SU-DHL-6 (cell line): ENCODE results near the gene ENTPD8.

Experiments used
- H2AFZ ChIP-seq: fragments of 200-600 bp; sonication (generic); 2 replicates; pipeline ENCODE4 v1.6.1; 2014; ENCODE audit warnings: low read depth, mild to moderate bottlenecking, moderate library complexity, mixed read lengths, antibody characterized with exemption, low read length; ENCODE audit not compliant: severe bottlenecking
- H3F3A ChIP-seq: fragments of 200-600 bp; shearing (Covaris generic); 2 replicates; pipeline ENCODE4 v1.6.0; 2016; ENCODE audit warnings: antibody characterized with exemption, mild to moderate bottlenecking; ENCODE audit not compliant: insufficient read depth
- H3K27ac ChIP-seq: fragments of 200-600 bp; sonication (generic); 2 replicates; pipeline ENCODE4 v1.5.1; 2016; ENCODE audit warnings: low read depth, mild to moderate bottlenecking, low read length, moderate library complexity, mixed read lengths
- H3K27me3 ChIP-seq: fragments of 200-600 bp; sonication (generic), shearing (Covaris generic); 2 replicates; pipeline ENCODE4 v1.6.0; 2014; ENCODE audit warnings: mild to moderate bottlenecking, low read length
- H3K36me3 ChIP-seq: fragments of 200-600 bp; sonication (generic); 2 replicates; pipeline ENCODE4 v1.6.1; 2014; ENCODE audit warnings: mild to moderate bottlenecking, low read length, mixed read lengths
- H3K4me2 ChIP-seq: fragments of 300-600, 200-600 bp; shearing (Covaris generic), sonication (generic); 2 replicates; pipeline ENCODE4 v1.6.0; 2014; ENCODE audit warnings: low read length, low read depth, mild to moderate bottlenecking; ENCODE audit not compliant: poor library complexity, severe bottlenecking
- H3K4me3 ChIP-seq: fragments of 200-600 bp; sonication (generic); 2 replicates; pipeline ENCODE4 v1.5.1; 2014; ENCODE audit warnings: antibody characterized with exemption, low read length, mild to moderate bottlenecking, mixed read lengths; ENCODE audit not compliant: insufficient read depth, poor library complexity, severe bottlenecking
- H3K79me2 ChIP-seq: fragments of 200-600 bp; sonication (generic); 2 replicates; pipeline ENCODE4 v1.6.1; 2014; ENCODE audit warnings: mild to moderate bottlenecking, low read length, moderate library complexity; ENCODE audit not compliant: insufficient read depth
- H3K9ac ChIP-seq: fragments of 200-600 bp; sonication (generic); 2 replicates; pipeline ENCODE4 v1.7.0; 2014; ENCODE audit warnings: mild to moderate bottlenecking, low read length
- H3K9me2 ChIP-seq: fragments of 200-600 bp; sonication (generic); replicated peaks from 2 replicates; pipeline ENCODE4 v1.6.1; 2014; ENCODE audit warnings: low read length; ENCODE audit not compliant: insufficient read depth
- H3K9me3 ChIP-seq: fragments of 200-600 bp; sonication (generic); 2 replicates; pipeline ENCODE4 v1.6.1; 2014; ENCODE audit warnings: low read length, mixed read lengths; ENCODE audit not compliant: insufficient read depth
- H4K20me1 ChIP-seq: fragments of 200-600 bp; sonication (generic); 2 replicates; pipeline ENCODE4 v1.6.1; 2014; ENCODE audit warnings: low read depth, mild to moderate bottlenecking, antibody characterized with exemption, low read length, moderate library complexity, mixed read lengths
- CTCF ChIP-seq: fragments of 200-600 bp; sonication (generic); IDR thresholded peaks from one replicate; pipeline ENCODE4 v1.5.1; 2017; ENCODE audit warnings: antibody characterized with exemption, mild to moderate bottlenecking, low read length, moderate library complexity; ENCODE audit not compliant: insufficient read depth, poor library complexity, severe bottlenecking
- EZH2phosphoT487 ChIP-seq: fragments of 200-600 bp; sonication (generic), shearing (Covaris generic); conservative IDR thresholded peaks from 2 replicates; pipeline ENCODE4 v1.6.1; 2018; ENCODE audit warnings: mild to moderate bottlenecking, antibody characterized with exemption, low read length, moderate library complexity, mixed read lengths

Gene ENTPD8

GRCh38 chr9:137406085-137406760 is 34.9 kb downstream of the ENTPD8 start:
- Histone ChIP-seq H3K79me2 (no peaks in the 10 kb centered on the region), H3K9ac (no peak overlapping the region), H3K27ac (no peak overlapping the region), H3K36me3 (no peaks in the 10 kb centered on the region), H3K4me3 (no peak overlapping the region), H4K20me1 (no peaks in the 10 kb centered on the region), H3F3A (no peaks in the 10 kb centered on the region), H2AFZ (no peak overlapping the region), H3K27me3 (no peaks in the 10 kb centered on the region), H3K9me3 (no peaks in the 10 kb centered on the region), H3K4me2 (no peak overlapping the region), H3K9me2 (no peaks in the 10 kb centered on the region)
- TF ChIP-seq CTCF (no peak), EZH2phosphoT487 (no peak)

- no peaks in the 10 kb centered on the region for H3K9me2 ChIP-seq
- no peak overlapping the region for H3K4me2 ChIP-seq
- H3K27me3 ChIP-seq = no peaks in the 10 kb centered on the region
- no peak overlapping the region for H3K9ac ChIP-seq
- H3K27ac ChIP-seq = no peak overlapping the region
- no peaks in the 10 kb centered on the region for H3F3A ChIP-seq
- H2AFZ ChIP-seq = no peak overlapping the region
- no peaks in the 10 kb centered on the region for H3K36me3 ChIP-seq
- H3K4me3 ChIP-seq = no peak overlapping the region
- H3K9me3 ChIP-seq = no peaks in the 10 kb centered on the region
- TF ChIP-seq CTCF (no peak), EZH2phosphoT487 (no peak)
- no peaks in the 10 kb centered on the region for H4K20me1 ChIP-seq
- H3K79me2 ChIP-seq = no peaks in the 10 kb centered on the region
These were observed 35.5 kb downstream of the ENTPD8 start for GRCh38 chr9:137405677-137406081.

- Histone ChIP-seq H4K20me1 (no peaks in the 10 kb centered on the region), H3K4me2 (no peak overlapping the region), H3F3A (no peaks in the 10 kb centered on the region), H3K79me2 (no peaks in the 10 kb centered on the region), H3K9ac (no peak overlapping the region), H3K4me3 (no peak overlapping the region), H3K9me2 (no peaks in the 10 kb centered on the region), H2AFZ (no peak overlapping the region), H3K9me3 (no peaks in the 10 kb centered on the region), H3K27me3 (no peaks in the 10 kb centered on the region), H3K36me3 (no peaks in the 10 kb centered on the region), H3K27ac (no peak overlapping the region)
- TF ChIP-seq EZH2phosphoT487 (no peak), CTCF (no peak)
These were observed 36.1 kb downstream of the ENTPD8 start for GRCh38 chr9:137404961-137405567.
